GM12878 (cell line): Measurements from ENCODE around the gene HSFX4. TPM values are rescaled to one million over a fixed set of nuclear protein-coding genes. Genes with fewer than 3 reads are reported as not detected.

Experiments used
- ATF2 ChIP-seq: IDR thresholded peaks from 2 replicates; pipeline ENCODE4 v1.6.1; 2012; ENCODE audit warnings: low read length, inconsistent platforms
- CBX3 ChIP-seq: fragments of 200-600 bp; sonication (generic); IDR thresholded peaks from 2 replicates; pipeline ENCODE4 v1.6.1; 2016; ENCODE audit warnings: low read depth, borderline replicate concordance
- CHD4 ChIP-seq: fragments of 200-600 bp; sonication (generic); IDR thresholded peaks from 2 replicates; pipeline ENCODE4 v1.6.1; 2016; ENCODE audit warnings: mild to moderate bottlenecking
- E2F8 ChIP-seq: fragments of 450-650 bp; IDR thresholded peaks from 2 replicates; pipeline ENCODE4 v1.6.1; 2018; ENCODE audit warnings: mild to moderate bottlenecking, low read depth, moderate library complexity; ENCODE audit not compliant: partially characterized antibody
- GATAD2B ChIP-seq: fragments of 450-650 bp; conservative IDR thresholded peaks from 2 replicates; pipeline ENCODE4 v1.6.1; 2017; ENCODE audit warnings: low read depth, mild to moderate bottlenecking, moderate library complexity
- IKZF2 ChIP-seq, 2 experiments: fragments of 450-650 bp; IDR thresholded peaks; 2 replicates each; pipeline ENCODE4 v1.6.1; 2017; ENCODE audit warnings: mild to moderate bottlenecking in 2 of 2, moderate library complexity in 2 of 2
- KAT2A ChIP-seq: conservative IDR thresholded peaks from 2 replicates; pipeline ENCODE4 v1.6.1; 2011; ENCODE audit warnings: low read depth, low read length; ENCODE audit not compliant: control insufficient read depth
- KDM1A ChIP-seq: fragments of 200-600 bp; sonication (generic); IDR thresholded peaks from 2 replicates; pipeline ENCODE4 v1.6.1; 2016; ENCODE audit warnings: borderline replicate concordance
- NR2C1 ChIP-seq: fragments of 450-650 bp; IDR thresholded peaks from 2 replicates; pipeline ENCODE4 v1.6.1; 2017; ENCODE audit warnings: antibody characterized with exemption, mild to moderate bottlenecking, moderate library complexity
- RELA ChIP-seq: fragments of 450-650 bp; IDR thresholded peaks from 2 replicates; pipeline ENCODE4 v1.8.0; 2014; ENCODE audit warnings: borderline replicate concordance; ENCODE audit not compliant: partially characterized antibody
- STAT1 ChIP-seq: fragments of 450-650 bp; conservative IDR thresholded peaks from 2 replicates; pipeline ENCODE4 v1.6.1; 2014; ENCODE audit warnings: antibody characterized with exemption, mild to moderate bottlenecking
- TBL1XR1 ChIP-seq: IDR thresholded peaks from 2 replicates; pipeline ENCODE4 v1.6.1; 2012; ENCODE audit warnings: low read depth, low read length, improper control_type of control experiment
- USF2 ChIP-seq: IDR thresholded peaks from 2 replicates; pipeline ENCODE4 v1.6.1; 2011; ENCODE audit warnings: low read depth, low read length, improper control_type of control experiment, borderline replicate concordance
- WRNIP1 ChIP-seq: IDR thresholded peaks from 2 replicates; pipeline ENCODE4 v1.6.1; 2011; ENCODE audit warnings: low read depth, low read length, improper control_type of control experiment, borderline replicate concordance
- ZNF207 ChIP-seq: fragments of 450-650 bp; IDR thresholded peaks from 2 replicates; pipeline ENCODE4 v1.6.1; 2014; ENCODE audit warnings: antibody characterized with exemption, mild to moderate bottlenecking, borderline replicate concordance
- polyA plus RNA-seq, 11 experiments: library from polyadenylated mRNA; depleted of rRNA in 4 of 11; unstranded in 6 of 11; stranded (reverse) in 5 of 11; fragments of >200 nt; fragmentation: Nextera tagmentation in 4 of 11; fragmentation: Illumina TruSeq in 1 of 11; extraction: Ambion mirVana in 4 of 11; extraction: Trizol in 1 of 11; gene quantifications; 1 replicate in 1 of 11; 2 replicates in 10 of 11; pipeline versions ENCODE4 v1.2.1 to v1.2.3, GENCODE V29; 2011 to 2016; ENCODE audit warnings: inconsistent platforms in 2 of 11, missing spikeins in 2 of 11, low read depth in 1 of 11
- total RNA-seq, 4 experiments: library from RNA; depleted of rRNA in 3 of 4; stranded (reverse); fragments of >200 nt in 3 of 4; fragmentation: Illumina TruSeq in 1 of 4; extraction: Trizol in 1 of 4; gene quantifications; 2 replicates each; pipeline versions ENCODE4 v1.2.1 to v1.2.3, GENCODE V29; 2013 to 2021
- TF ChIP-seq, protein P1 (sequence below): IDR thresholded peaks from 2 replicates; pipeline ENCODE4 v1.6.1; 2012; ENCODE audit warnings: mild to moderate bottlenecking, low read depth, low read length
- TF ChIP-seq, protein P2 (sequence below): fragments of 450-650 bp; IDR thresholded peaks from 2 replicates; pipeline ENCODE4 v1.6.1; 2014; ENCODE audit warnings: mild to moderate bottlenecking

The HSFX4 gene
- total and polyA plus RNA-seq, 10 of the 15 experiments (the other 5 are each of a cell fraction or from before 2014, with no cell fraction given): 0.11 to 0.24 (median 0.21) TPM; not detected in 6

GRCh38 chrX:149938427-149938880 lies 9.1 kb downstream of the HSFX4 start, which contains the start of gene EOLA2 (continued):
- TF ChIP-seq CBX3 (no peak), TBL1XR1 (no peak), WRNIP1 (no peak), STAT1 (0 out of 2 replicates have a peak, but pooled peaks have one; percentile 47), KDM1A (no peak), KAT2A (no peak), NR2C1 (no peak), RELA (peak; percentile 32), ZNF207 (peak; percentile 60; the same call in 1 of the 2 replicates), IKZF2 (IDR thresholded peaks at IDR 0.05) (peak; percentile 80 to 82), GATAD2B (no peak), USF2 (no peak), E2F8 (no peak), ATF2 (no peak), CHD4 (no peak)
- TF ChIP-seq, protein P1, sequence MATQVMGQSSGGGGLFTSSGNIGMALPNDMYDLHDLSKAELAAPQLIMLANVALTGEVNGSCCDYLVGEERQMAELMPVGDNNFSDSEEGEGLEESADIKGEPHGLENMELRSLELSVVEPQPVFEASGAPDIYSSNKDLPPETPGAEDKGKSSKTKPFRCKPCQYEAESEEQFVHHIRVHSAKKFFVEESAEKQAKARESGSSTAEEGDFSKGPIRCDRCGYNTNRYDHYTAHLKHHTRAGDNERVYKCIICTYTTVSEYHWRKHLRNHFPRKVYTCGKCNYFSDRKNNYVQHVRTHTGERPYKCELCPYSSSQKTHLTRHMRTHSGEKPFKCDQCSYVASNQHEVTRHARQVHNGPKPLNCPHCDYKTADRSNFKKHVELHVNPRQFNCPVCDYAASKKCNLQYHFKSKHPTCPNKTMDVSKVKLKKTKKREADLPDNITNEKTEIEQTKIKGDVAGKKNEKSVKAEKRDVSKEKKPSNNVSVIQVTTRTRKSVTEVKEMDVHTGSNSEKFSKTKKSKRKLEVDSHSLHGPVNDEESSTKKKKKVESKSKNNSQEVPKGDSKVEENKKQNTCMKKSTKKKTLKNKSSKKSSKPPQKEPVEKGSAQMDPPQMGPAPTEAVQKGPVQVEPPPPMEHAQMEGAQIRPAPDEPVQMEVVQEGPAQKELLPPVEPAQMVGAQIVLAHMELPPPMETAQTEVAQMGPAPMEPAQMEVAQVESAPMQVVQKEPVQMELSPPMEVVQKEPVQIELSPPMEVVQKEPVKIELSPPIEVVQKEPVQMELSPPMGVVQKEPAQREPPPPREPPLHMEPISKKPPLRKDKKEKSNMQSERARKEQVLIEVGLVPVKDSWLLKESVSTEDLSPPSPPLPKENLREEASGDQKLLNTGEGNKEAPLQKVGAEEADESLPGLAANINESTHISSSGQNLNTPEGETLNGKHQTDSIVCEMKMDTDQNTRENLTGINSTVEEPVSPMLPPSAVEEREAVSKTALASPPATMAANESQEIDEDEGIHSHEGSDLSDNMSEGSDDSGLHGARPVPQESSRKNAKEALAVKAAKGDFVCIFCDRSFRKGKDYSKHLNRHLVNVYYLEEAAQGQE: no peak
- TF ChIP-seq, protein P2, sequence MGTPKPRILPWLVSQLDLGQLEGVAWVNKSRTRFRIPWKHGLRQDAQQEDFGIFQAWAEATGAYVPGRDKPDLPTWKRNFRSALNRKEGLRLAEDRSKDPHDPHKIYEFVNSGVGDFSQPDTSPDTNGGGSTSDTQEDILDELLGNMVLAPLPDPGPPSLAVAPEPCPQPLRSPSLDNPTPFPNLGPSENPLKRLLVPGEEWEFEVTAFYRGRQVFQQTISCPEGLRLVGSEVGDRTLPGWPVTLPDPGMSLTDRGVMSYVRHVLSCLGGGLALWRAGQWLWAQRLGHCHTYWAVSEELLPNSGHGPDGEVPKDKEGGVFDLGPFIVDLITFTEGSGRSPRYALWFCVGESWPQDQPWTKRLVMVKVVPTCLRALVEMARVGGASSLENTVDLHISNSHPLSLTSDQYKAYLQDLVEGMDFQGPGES: 0 out of 2 replicates have a peak, but pooled peaks have one; percentile 21
